ENCODE measurements around the gene SUGCT.

Gene SUGCT

DNA sequence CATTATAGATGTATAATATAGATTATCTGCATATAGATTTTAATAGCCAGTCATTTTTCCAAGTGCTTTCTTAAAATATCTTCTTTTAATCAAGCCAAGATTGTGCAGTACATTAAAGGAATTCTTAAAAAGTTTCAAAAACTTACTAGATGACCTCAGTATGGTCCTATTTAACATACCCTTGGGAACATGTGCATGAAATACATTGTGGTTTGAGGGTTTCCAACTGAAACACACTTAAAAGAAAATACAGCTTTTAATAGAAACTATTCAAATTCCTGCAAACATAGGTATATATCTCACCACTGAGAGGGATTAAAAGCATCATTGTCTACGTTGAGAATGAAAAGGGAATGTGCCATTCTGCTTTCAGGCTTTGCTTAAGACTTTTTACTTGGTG lies 364.9 kb downstream of the SUGCT start:
- DNase-seq: peak; percentile 64
- Histone ChIP-seq H4K20me1 (ENCODE audit: insufficient read depth, low read length) (no peaks in the 10 kb centered on the region), H3K9me2 (replicated peaks; ENCODE audit: insufficient read depth, low read length) (no peaks in the 10 kb centered on the region), H3K9me3 (replicated peaks; ENCODE audit: insufficient read depth, low read length) (no peaks in the 10 kb centered on the region), H3K27ac (ENCODE audit: low read length) (peak overlapping the region; percentile 22; the same call in 1 of the 2 replicates), H3K36me3 (replicated peaks; ENCODE audit: insufficient read depth, low read length) (no peaks in the 10 kb centered on the region), H3K4me3 (ENCODE audit: low read length) (no peak overlapping the region), H3F3A (ENCODE audit: insufficient read depth, low read length) (no peaks in the 10 kb centered on the region), H3K4me1 (ENCODE audit: low read length) (peaks cover 12% of the 10 kb centered on the region), H3K9ac (ENCODE audit: low read length) (no peak overlapping the region), H3K27me3 (replicated peaks; ENCODE audit: insufficient read depth, low read length) (no peaks in the 10 kb centered on the region), H2AFZ (ENCODE audit: low read length) (no peak overlapping the region), H3K79me2 (ENCODE audit: low read length) (no peaks in the 10 kb centered on the region), H3K4me2 (ENCODE audit: low read depth, low read length) (peak overlapping the region; percentile 7; the same call in 1 of the 2 replicates)
- TF ChIP-seq, protein P1, sequence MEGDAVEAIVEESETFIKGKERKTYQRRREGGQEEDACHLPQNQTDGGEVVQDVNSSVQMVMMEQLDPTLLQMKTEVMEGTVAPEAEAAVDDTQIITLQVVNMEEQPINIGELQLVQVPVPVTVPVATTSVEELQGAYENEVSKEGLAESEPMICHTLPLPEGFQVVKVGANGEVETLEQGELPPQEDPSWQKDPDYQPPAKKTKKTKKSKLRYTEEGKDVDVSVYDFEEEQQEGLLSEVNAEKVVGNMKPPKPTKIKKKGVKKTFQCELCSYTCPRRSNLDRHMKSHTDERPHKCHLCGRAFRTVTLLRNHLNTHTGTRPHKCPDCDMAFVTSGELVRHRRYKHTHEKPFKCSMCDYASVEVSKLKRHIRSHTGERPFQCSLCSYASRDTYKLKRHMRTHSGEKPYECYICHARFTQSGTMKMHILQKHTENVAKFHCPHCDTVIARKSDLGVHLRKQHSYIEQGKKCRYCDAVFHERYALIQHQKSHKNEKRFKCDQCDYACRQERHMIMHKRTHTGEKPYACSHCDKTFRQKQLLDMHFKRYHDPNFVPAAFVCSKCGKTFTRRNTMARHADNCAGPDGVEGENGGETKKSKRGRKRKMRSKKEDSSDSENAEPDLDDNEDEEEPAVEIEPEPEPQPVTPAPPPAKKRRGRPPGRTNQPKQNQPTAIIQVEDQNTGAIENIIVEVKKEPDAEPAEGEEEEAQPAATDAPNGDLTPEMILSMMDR (IDR thresholded peaks at IDR 0.05; ENCODE audit: low read length): no peak
- no peak for TF ChIP-seq EZH2 (optimal IDR thresholded peaks at IDR 0.05; ENCODE audit: low read depth, low read length)
- TF ChIP-seq EZH2phosphoT487 (IDR thresholded peaks at IDR 0.05; ENCODE audit: low read length): no peak

DNA sequence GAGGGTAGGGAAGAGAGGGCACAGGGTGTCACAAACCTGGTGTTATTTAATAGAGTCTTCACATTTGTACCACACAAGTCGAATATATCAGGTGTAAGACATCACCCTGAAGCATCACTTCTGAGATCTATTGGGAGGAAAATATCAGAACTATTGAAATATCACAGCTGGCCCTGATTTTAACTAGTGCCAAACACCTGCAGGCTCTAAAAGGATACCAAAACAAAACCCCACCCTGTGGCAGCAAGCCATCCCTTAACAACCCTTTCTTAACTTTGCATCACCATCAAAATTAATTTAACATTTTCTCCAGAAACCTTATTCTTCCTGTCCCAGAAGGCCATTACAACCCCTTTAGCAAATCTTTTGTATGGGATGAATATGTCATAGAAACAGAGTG lies 365.4 kb downstream of the SUGCT start:
- Histone ChIP-seq H2AFZ (ENCODE audit: low read length) (no peak overlapping the region), H3K9ac (ENCODE audit: low read length) (no peak overlapping the region), H3K4me3 (ENCODE audit: low read length) (no peak overlapping the region), H4K20me1 (ENCODE audit: insufficient read depth, low read length) (no peaks in the 10 kb centered on the region), H3K27ac (ENCODE audit: low read length) (peak overlapping the region; percentile 22; the same call in 1 of the 2 replicates), H3K9me3 (replicated peaks; ENCODE audit: insufficient read depth, low read length) (no peaks in the 10 kb centered on the region), H3K36me3 (replicated peaks; ENCODE audit: insufficient read depth, low read length) (no peaks in the 10 kb centered on the region), H3K27me3 (replicated peaks; ENCODE audit: insufficient read depth, low read length) (no peaks in the 10 kb centered on the region), H3F3A (ENCODE audit: insufficient read depth, low read length) (no peaks in the 10 kb centered on the region), H3K4me2 (ENCODE audit: low read depth, low read length) (peak overlapping the region; percentile 7; the same call in 1 of the 2 replicates), H3K9me2 (replicated peaks; ENCODE audit: insufficient read depth, low read length) (no peaks in the 10 kb centered on the region), H3K4me1 (ENCODE audit: low read length) (peaks cover 12% of the 10 kb centered on the region), H3K79me2 (ENCODE audit: low read length) (no peaks in the 10 kb centered on the region)
- TF ChIP-seq EZH2phosphoT487 (IDR thresholded peaks at IDR 0.05; ENCODE audit: low read length) (no peak), EZH2 (optimal IDR thresholded peaks at IDR 0.05; ENCODE audit: low read depth, low read length) (no peak)
- TF ChIP-seq, protein P1 (IDR thresholded peaks at IDR 0.05; ENCODE audit: low read length): no peak
- DNase-seq: no peak

DNA sequence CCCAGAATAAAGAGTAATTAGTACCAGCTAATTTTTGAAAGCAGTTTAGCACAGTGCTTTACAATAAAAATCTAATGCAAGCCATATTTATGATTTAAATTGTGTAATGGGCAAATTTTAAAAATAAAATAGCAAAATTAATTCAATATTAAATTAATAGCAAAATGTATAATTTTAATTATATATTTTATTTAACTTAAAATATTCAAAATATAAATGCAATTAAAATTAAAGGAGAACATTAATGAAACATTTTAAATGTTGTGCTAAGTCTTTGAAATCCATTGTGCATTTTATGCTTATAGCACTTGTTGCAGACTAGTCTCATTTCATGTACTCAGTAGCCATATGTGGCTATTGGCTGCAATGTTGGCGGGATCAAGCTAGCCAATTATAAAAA lies 367.6 kb downstream of the SUGCT start:
- Histone ChIP-seq H2AFZ (ENCODE audit: low read length) (no peak overlapping the region), H3K4me2 (ENCODE audit: low read depth, low read length) (no peak overlapping the region), H3K79me2 (ENCODE audit: low read length) (no peaks in the 10 kb centered on the region), H3K36me3 (replicated peaks; ENCODE audit: insufficient read depth, low read length) (no peaks in the 10 kb centered on the region), H4K20me1 (ENCODE audit: insufficient read depth, low read length) (no peaks in the 10 kb centered on the region), H3F3A (ENCODE audit: insufficient read depth, low read length) (no peaks in the 10 kb centered on the region), H3K4me1 (ENCODE audit: low read length) (peaks cover 12% of the 10 kb centered on the region), H3K9ac (ENCODE audit: low read length) (no peak overlapping the region), H3K27ac (ENCODE audit: low read length) (no peak overlapping the region), H3K9me2 (replicated peaks; ENCODE audit: insufficient read depth, low read length) (no peaks in the 10 kb centered on the region), H3K9me3 (replicated peaks; ENCODE audit: insufficient read depth, low read length) (no peaks in the 10 kb centered on the region), H3K27me3 (replicated peaks; ENCODE audit: insufficient read depth, low read length) (no peaks in the 10 kb centered on the region), H3K4me3 (ENCODE audit: low read length) (no peak overlapping the region)
- TF ChIP-seq EZH2phosphoT487 (IDR thresholded peaks at IDR 0.05; ENCODE audit: low read length) (no peak), EZH2 (optimal IDR thresholded peaks at IDR 0.05; ENCODE audit: low read depth, low read length) (no peak)
- TF ChIP-seq, protein P1 (IDR thresholded peaks at IDR 0.05; ENCODE audit: low read length): no peak
- DNase-seq: no peak
